ENCODE data around the gene PEAK3. TPM values are rescaled to one million over a fixed set of nuclear protein-coding genes. Genes with fewer than 3 reads are reported as not detected.

The PEAK3 gene
- total and polyA plus RNA-seq, 9 of the 15 experiments (the other 6 are each of a cell fraction or from before 2014, with no cell fraction given), result 0.07 to 0.40 TPM; not detected in 7

GRCh38 chr19:2266183-2266993 is 15.6 kb downstream of the PEAK3 start (continued):
- TF ChIP-seq ZFP36 (IDR thresholded peaks at IDR 0.05; ENCODE audit: low read depth, low read length, partially characterized antibody), result peak; percentile 80
- no peak for TF ChIP-seq POLR3A (IDR thresholded peaks at IDR 0.05; ENCODE audit: borderline replicate concordance, extremely low read depth, insufficient read depth, insufficient read length)
- TF ChIP-seq MITF (IDR thresholded peaks at IDR 0.05), result 0 out of 2 replicates have a peak, but pooled peaks have one; percentile 20
- TF ChIP-seq ZKSCAN1 (IDR thresholded peaks at IDR 0.05; ENCODE audit: low read depth, low read length), result no peak
- 0 out of 2 replicates have a peak, but pooled peaks have one; percentile 14 for TF ChIP-seq MBD2 (IDR thresholded peaks at IDR 0.05; ENCODE audit: borderline replicate concordance, low read depth)
- TF ChIP-seq REST (IDR thresholded peaks at IDR 0.05; ENCODE audit: borderline replicate concordance), result 0 out of 2 replicates have a peak, but pooled peaks have one; percentile 13
- TF ChIP-seq REST (CRISPR knock-in tag; IDR thresholded peaks at IDR 0.05; ENCODE audit: low read depth), result no peak
- no peak for TF ChIP-seq POLR3G (IDR thresholded peaks at IDR 0.05; ENCODE audit: extremely low read depth, insufficient read length, insufficient replicate concordance)
- TF ChIP-seq ZNF511 (CRISPR knock-in tag; IDR thresholded peaks at IDR 0.05), result peak; percentile 45; the same call in 1 of the 2 replicates
- TF ChIP-seq ZFX (CRISPR knock-in tag; IDR thresholded peaks at IDR 0.05), result peak; percentile 43; the same call in 1 of the 2 replicates
- TF ChIP-seq KLF10 (CRISPR knock-in tag; IDR thresholded peaks at IDR 0.05), result no peak
- TF ChIP-seq RFX1 (IDR thresholded peaks at IDR 0.05), result no peak
- peak; percentile 34 to 52; a peak in 2 of 4 replicates for TF ChIP-seq NRF1 (conservative IDR thresholded peaks at IDR 0.05 in 1 of 2, IDR thresholded peaks at IDR 0.05 in 1 of 2)
- 0 out of 2 replicates have a peak, but pooled peaks have one; percentile 42 for TF ChIP-seq NFRKB (IDR thresholded peaks at IDR 0.05; ENCODE audit: low read depth)
- TF ChIP-seq ZBTB49 (CRISPR knock-in tag; IDR thresholded peaks at IDR 0.05; ENCODE audit: borderline replicate concordance), result no peak
